Right ventricle myocardium inferior (tissue), 1 donor: ENCODE data around the gene ARHGEF28. TPM values are rescaled to one million over a fixed set of nuclear protein-coding genes. Genes with fewer than 3 reads are reported as not detected.

Source experiments
- ATAC-seq: fragments of 200-7000 bp; cut with Tn5 transposase; one replicate; pipeline ENCODE4 v1.9.1; 2020; ENCODE audit warnings: mild to moderate bottlenecking, moderate library complexity
- DNase-seq: peaks from one replicate; pipeline ENCODE4 v3.0.0; 2021; ENCODE audit errors: missing footprints
- intact Hi-C: fragments of 100-400 bp; cut with DNase I; formaldehyde crosslinking; loops from one replicate; pipeline ENCODE4 v1.11.0; 2022
- total RNA-seq: library from RNA; stranded (reverse); fragmentation: NEBNext Ultra II Directional; extraction: Animal tissue kit (Norgen Biotek cat#: 25700); gene quantifications from one replicate; pipeline ENCODE4 v1.2.1, GENCODE V29; 2021
- donor health status: DM: no; HTN: yes; CAD: no; lungs with severe emphysema.

ARHGEF28 gene
- total RNA-seq, 1 donor from 2014 or later: 1.9 TPM

GRCh38 chr5:73682176-73682575 is 56.2 kb downstream of the ARHGEF28 start:
- ATAC-seq (no peak), DNase-seq (no peak)
- intact Hi-C loops: no loop called here

DNA sequence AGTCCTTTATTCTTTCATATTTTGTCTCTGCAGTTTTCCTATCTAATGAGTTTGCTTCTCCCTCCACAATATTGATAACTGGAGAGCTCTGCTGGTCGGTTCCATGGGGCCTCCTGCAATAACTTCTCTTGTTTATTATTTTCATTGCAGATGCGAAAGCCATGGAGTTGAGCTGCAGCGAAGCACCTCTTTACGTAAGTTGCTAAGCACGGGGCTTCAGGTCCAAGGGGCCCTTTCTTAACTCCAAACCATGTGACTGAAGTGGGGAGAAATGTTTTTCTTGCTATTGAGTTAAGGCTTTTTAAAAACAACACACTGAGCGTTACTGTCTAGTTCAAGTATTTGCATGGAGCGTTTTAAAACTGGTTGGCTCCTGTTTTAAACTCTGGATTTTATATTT is 58.7 kb downstream of the ARHGEF28 start:
- intact Hi-C loops: no loop called here

GRCh38 chr5:73686912-73687311 is 60.9 kb downstream of the ARHGEF28 start:
- intact Hi-C loops: no loop called here
- DNase-seq: no peak

More for the DNA sequence above, 58.7 kb downstream of the ARHGEF28 start:
- no peak for ATAC-seq
- DNase-seq: no peak

DNA sequence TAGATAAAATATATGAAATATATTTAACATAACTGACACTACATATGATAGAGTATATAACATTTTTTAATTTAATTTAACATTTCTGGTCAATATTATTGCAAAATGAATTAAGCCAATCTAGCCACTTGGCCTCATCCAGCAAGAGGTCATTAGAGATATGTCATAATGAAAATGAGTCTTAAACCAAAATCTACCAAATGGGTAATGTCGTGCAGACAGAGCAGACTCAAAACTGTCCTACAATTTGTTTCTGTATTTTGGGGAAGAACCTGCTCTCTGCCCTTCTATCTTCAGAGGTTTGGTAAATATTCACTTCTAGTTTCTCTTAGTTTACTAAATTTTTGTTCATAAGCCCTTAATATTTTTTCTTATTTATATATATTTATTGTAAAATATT is 61.4 kb downstream of the ARHGEF28 start:
- DNase-seq (no peak), ATAC-seq (no peak)
- intact Hi-C loops: no loop called here

More at GRCh38 chr5:73686912-73687311, 60.9 kb downstream of the ARHGEF28 start:
- no peak for ATAC-seq

DNA sequence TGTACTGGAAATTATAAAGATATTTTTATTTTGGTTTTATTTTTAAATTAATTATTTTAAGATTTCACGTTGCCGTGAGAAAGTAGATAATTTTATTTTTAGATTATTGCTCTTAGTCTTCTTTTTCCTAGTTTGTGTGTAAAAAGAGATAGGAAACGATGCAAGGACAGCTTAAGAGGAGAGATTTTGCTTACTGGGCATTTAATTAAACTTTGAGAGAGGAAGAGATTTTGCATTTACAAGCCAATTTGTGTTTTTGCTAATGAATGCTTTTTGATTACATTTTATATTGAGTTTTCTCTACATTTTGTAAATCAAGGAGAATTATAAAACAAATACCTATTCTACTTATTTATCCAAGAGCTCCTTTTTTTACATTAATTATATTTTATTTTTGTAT is 64.0 kb downstream of the ARHGEF28 start:
- ATAC-seq (no peak), DNase-seq (no peak)
- intact Hi-C loops: no loop called here

- intact Hi-C loops: no loop called here
- ATAC-seq (no peak), DNase-seq (no peak)
These were observed 65.5 kb downstream of the ARHGEF28 start for GRCh38 chr5:73691302-73692080.

DNA sequence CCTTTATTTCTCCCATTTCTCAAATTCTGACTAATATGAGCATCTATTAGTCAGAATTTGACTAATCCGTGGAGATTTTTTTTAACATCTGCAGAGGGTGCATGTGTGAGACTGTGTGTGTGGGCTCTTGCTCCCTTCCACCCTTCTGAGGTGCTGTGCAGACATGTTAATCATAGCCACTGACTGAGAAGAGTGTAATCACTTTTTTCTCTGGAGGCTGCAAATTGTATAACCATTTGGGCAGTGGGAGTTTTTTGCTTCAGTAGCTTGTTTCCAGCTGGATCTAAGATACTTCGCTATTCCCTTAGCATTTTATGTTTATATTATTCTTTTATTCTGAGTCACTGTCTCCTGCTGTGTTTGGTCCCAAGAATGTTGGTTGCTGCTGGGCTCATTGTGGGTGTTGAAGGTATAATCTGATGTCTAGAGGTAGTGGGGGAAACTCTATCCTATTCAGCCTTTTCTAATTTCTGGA is 66.2 kb downstream of the ARHGEF28 start:
- intact Hi-C loops: no loop called here
- DNase-seq (no peak), ATAC-seq (no peak)

DNA sequence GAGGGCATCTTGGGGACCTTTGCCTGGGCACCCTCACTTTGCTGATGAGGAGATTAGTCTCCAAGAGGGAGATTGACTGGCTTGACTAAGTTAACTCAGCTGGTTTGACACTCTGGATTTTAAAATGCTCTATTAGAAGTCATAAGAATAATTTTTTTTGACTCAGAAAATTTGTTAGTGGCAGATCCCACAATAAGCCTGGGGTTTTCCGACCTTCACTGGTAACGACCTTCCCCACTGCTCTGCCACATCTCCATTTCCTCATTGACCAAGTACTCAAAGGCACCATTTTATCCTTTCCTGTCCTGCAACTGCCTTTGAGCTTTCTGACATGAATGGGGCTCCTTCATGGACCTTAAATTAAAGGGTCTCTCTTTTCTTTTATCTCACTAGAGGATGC is 67.0 kb downstream of the ARHGEF28 start:
- intact Hi-C loops: no loop called here
- no peak for ATAC-seq
- DNase-seq: no peak

DNA sequence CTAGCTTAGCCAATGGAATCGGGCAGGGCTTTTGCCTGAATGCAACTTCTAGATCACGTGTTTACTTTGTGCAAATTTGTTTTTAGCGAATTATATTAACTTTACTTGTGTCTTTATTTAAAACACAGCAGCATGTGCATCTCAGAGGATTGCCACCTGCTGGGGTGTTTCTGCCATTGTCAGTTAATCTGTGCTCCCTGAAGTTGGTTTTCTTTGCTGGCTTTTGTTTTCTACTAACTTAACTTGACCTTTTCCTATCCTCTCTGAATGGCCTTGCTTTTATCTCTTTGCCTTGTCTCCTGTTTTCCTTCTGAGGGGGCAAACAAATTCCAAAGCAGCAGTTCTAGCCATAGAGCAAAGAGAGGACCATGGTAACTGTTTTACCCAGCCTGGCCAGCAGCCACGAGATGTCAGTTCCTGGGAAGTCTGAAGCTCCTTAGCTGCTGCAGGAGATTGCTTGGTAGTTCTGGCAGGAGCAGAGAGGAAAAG is 67.6 kb downstream of the ARHGEF28 start:
- ATAC-seq: no peak
- DNase-seq: no peak
- intact Hi-C loops: no loop called here

- DNase-seq (no peak), ATAC-seq (no peak)
- intact Hi-C loops: no loop called here
These were observed 68.1 kb downstream of the ARHGEF28 start for GRCh38 chr5:73694089-73694488.

DNA sequence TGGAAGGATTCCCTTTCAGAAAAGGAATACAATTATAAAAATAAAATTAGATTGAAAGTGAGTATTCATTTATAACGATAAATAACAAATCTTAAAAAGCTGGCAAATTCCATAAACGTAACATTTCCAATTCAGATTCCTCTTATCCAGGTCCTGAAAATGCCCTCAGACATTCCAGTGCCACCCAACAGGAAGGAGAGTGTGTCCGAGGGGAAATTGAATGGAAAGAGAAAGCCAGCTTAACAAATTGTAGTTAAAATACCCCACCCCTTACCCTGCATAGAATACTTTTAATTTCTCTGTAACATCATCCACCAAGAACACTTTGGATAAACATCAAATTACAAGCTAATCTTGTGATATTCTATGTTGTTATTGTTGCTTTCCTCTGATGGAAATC is 72.0 kb downstream of the ARHGEF28 start:
- DNase-seq: no peak
- ATAC-seq: no peak
- intact Hi-C loops: no loop called here

DNA sequence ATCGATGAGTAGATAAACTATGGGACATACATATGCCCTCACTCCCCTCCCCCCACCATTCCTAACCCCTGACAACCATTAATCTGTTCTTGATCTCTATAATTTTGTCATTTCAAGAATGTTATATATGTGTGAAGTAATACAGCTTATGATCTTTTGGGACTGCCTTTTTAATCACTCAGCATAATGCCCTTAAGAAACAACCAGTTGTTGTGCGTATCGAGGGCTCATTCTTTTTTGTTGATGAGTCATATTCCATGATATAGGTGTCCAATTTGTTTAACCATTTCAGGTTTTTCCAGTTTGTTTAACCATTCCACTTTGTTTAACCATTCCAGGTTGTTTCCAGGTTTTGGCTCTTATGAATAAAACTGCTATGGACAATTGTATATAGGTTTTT is 75.6 kb downstream of the ARHGEF28 start:
- no peak for ATAC-seq

GRCh38 chr5:73702534-73702933 is 76.5 kb downstream of the ARHGEF28 start:
- ATAC-seq (no peak), DNase-seq (no peak)
- intact Hi-C loops: no loop called here

More for the DNA sequence above, 75.6 kb downstream of the ARHGEF28 start:
- no peak for DNase-seq
- intact Hi-C loops: no loop called here

DNA sequence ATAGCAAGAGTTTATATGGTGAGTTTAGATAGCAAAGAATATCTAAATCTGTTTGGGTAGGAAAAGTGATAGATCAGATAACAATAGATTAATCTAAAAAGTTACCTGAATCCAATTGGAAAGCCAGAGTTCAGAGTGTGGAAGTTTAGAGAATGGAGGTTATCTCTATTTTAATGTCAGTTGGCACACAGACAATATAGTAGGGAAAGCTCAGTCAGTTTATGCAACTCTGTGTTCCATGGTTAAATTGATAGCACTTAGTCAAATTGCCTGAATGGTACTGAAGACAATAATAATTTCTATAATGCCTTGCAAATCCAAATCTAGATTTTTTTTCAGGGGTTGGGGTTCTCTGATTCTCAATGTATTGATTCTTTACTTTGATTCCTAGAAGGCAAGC is 77.0 kb downstream of the ARHGEF28 start:
- intact Hi-C loops: no loop called here
- no peak for ATAC-seq
- no peak for DNase-seq

GRCh38 chr5:73705364-73705763 is 79.4 kb downstream of the ARHGEF28 start:
- intact Hi-C loops: no loop called here
- no peak for DNase-seq
- no peak for ATAC-seq

DNA sequence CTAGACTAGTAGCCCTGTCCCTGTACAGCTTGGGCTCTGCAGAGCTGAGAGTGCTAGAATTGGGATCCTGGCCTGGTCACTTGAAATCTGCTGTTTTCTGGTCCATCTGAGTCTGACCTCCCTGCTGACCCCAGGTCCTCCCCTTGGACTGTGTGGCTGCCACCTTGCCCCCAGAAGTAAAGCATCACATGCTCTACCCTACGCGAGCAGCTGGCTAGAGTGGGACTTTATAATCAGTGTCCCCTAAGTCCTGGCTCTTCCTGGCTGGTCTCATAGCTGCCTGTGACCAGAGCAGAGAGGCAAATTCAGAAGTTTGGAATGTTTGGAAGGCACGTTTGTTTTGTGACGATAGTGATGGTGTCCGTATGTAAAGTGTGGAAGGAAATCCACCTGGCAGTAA is 81.0 kb downstream of the ARHGEF28 start:
- no peak for DNase-seq
- intact Hi-C loops: no loop called here
- no peak for ATAC-seq

DNA sequence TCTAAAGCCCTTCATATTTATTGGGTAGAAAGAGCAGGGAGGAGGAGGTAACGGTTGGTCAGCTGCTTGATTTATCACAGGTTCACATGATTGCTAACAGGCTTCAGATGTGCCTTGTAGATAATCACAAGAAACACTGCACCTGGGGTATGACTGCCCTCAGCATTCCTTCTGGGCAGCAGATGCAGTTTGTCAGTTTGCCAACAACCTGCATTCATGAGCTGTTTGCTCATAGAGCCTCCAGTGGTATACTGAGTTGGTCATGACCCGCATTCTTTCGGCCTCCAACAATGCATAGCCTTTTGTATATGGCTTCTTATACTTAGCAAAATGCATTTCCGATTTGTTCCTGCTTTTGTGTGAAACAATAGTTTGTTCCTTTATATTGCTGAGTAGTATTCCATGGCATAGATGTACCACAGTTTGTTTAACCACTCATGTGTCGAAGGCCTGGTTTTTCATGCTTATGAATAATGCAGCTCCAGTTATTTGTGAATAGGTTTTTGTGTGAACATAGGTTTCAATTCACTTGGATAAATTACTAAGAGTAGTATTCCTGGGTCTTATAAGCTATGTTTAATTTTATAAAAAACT is 83.6 kb downstream of the ARHGEF28 start:
- ATAC-seq (no peak), DNase-seq (no peak)
- intact Hi-C loops: no loop called here

GRCh38 chr5:73716284-73716808 is 90.3 kb downstream of the ARHGEF28 start:
- intact Hi-C loops: no loop called here
- DNase-seq (no peak), ATAC-seq (no peak)

GRCh38 chr5:73718762-73719161 is 92.8 kb downstream of the ARHGEF28 start:
- intact Hi-C loops: no loop called here
- ATAC-seq (no peak), DNase-seq (no peak)

GRCh38 chr5:73719632-73720031 is 93.6 kb downstream of the ARHGEF28 start:
- DNase-seq: no peak
- ATAC-seq: no peak
- intact Hi-C loops: no loop called here
